HG03175 (cell line): ENCODE results near the gene DPEP3.
"Not testable (repeated sequence)": the region's sequence is repeated elsewhere in the genome, so short reads cannot be mapped to it uniquely, and the experiment has no call there.

ENCODE experiments used
- ATAC-seq: cut with Tn5 transposase; IDR thresholded peaks from one replicate; pipeline ENCODE4 v1.9.1; 2021; ENCODE audit warnings: mild to moderate bottlenecking, moderate library complexity; ENCODE audit not compliant: unreplicated experiment

DPEP3 gene, protein sequence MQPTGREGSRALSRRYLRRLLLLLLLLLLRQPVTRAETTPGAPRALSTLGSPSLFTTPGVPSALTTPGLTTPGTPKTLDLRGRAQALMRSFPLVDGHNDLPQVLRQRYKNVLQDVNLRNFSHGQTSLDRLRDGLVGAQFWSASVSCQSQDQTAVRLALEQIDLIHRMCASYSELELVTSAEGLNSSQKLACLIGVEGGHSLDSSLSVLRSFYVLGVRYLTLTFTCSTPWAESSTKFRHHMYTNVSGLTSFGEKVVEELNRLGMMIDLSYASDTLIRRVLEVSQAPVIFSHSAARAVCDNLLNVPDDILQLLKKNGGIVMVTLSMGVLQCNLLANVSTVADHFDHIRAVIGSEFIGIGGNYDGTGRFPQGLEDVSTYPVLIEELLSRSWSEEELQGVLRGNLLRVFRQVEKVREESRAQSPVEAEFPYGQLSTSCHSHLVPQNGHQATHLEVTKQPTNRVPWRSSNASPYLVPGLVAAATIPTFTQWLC

DNA sequence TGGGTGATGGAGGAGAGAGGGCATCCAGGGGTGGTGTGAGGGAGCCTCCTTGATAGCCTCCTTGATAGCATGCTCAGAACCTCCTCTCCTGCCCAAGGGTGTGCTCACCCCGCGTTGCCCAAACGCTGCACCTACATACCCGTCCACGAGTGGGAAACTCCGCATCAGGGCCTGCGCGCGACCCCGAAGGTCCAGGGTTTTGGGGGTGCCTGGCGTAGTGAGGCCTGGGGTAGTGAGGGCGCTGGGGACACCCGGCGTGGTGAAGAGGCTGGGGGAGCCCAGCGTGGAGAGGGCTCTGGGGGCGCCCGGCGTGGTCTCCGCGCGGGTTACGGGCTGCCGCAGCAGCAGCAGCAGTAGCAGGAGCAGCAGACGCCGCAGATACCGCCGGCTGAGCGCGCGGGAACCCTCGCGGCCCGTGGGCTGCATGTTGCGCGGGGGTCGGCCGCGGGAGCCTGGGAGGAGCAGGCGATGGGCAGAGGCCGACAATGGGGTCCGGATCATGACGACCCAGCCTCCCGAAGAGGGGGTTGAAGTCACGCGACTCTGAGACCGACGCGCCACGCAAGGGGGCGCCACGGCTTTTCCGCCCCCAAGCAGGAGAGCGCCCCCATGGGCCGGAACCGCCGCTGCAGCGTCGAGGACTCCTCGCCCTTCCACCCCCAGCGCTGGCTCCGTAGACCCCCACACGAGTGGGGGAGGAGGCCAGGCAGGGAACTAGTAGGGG lies at the start of gene DPEP3:
DPEP3 (minus strand) TSS at position 545 of the 724 bp plus-strand sequence; CDS start at position 426, 119 bp downstream.
- no peak for ATAC-seq

DNA sequence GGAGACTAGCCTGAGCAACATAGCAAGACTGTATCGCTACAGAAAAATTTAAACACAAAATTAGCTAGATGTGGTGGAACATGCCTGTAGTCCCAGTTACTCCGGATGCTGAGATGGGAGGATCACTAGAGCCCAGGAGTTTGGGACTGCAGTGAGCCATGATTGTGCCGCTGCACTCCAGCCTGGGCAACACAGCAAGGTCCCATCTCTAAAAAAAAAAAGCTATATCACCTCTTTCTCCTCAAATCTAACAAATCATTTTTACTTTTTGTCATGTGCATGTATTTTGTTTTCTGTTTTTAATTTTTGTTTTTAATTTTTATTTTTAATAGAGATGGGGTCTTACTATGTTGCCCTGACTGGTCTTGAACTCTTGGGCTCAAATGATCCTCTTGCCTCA lies 48.7 kb upstream of the DPEP3 start:
- ATAC-seq, result no peak

DNA sequence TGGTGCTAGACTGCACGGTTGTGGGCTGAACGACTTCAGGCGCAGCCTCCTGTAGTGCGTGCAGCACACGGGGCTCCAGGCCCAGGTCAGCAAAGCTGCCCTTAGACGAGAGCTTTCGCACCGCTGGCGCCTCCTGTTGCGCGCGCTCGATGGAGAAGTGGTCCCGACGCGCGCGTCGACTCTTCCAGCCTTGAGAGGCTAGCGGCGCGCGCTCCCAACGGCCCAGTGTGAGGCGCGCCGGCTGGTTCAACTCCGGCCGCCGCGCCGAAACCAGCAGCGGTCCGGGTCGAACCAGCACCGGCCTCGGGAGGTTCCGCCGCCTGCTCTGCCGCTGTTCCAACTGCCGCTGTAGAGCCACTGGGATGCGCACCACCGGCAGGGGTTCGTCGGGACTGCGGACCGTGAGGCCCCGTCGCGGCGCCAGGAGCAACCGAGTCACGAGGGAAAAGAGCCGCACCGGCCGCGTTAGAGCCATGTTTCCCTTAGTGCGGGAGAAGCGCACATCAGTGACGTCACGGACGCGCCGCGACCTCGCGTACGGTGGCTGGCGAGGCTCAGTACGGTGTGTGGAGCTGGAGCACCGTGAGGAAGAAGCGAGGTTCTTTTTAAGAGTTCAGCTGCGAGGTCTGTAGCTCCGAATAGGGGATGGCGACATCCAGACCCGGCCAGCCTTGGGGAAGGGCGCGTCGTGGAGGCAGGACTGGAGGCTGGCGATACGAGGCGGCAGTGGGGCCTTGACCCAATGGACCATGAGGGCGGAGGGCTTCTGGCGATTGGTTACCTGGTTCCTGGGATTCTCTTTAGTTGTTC lies 42.6 kb upstream of the DPEP3 start, which contains the start of the genes DDX28 and DUS2:
DDX28 (minus strand) TSS at position 505 of the 810 bp plus-strand sequence; CDS start at position 475, 30 bp downstream.
DUS2 (plus strand) TSS at position 557 of the 810 bp plus-strand sequence. CDS start 14,740 bp downstream, outside the sequence.
- peak; percentile 87 for ATAC-seq

DNA sequence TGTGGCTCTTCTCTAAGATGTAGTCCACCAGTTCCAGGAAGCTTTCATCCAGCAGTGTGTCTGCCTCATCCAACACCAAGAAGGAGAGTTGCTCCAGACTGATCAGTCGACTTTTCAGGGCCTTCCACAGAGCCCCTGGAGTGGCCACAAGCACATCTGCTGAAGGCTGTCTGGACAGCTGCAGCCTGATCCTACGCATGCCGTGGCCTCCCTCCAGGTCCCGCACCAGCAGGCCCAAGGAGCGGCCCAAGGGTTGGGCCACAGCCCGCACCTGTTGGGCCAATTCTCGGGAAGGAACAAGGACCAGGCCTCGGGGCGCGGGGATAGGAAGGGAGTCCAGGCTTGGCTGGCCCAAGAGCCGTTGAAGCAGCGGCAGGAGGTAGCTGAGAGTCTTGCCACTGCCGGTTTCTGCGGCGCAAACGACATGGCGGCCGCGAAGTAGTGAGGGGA lies 42.0 kb upstream of the DPEP3 start:
- peak; percentile 6 for ATAC-seq

DNA sequence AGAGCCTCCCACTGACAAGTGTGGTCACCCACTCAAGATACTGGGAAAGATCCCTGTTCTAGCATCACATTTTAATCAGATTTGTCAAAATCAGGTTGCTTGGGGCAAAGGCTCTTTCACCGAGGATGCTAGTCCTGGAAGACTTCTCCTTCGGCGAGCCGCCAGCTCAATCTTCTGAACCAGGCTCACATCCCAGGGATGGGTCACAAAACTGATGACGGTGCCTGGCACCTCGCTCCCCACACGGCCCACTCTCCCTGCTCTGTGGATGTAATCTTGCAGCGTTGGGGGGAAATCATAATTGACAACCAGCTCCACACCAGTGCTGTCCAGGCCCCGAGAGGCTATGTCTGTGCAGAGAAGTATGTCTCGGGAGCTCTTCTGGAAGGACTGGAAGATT lies 41.2 kb upstream of the DPEP3 start:
- ATAC-seq, result no peak

DNA sequence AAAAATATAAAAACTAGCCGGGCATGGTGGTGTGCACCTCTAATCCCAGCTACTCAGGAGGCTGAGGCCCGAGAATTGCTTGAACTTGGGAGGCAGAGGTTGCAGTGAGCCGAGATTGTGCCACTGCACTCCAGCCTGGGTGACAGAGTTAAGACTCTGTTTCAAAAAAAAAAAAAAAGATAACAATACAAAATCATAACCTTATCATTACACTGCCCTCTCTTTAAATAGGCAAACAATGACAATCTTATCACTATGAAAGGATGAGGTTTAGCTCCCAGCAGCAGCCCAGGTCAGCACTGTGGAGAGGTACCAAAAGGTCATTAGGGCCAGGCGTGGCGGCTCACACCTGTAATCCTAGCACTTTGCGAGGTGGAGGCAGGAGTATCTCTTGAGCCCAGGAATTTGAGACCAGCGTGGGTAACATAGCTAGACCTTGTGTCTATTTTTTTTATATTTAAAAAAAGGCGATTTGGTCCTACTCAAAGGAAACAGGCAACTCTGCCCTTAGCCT lies 38.9 kb upstream of the DPEP3 start:
- no peak for ATAC-seq

DNA sequence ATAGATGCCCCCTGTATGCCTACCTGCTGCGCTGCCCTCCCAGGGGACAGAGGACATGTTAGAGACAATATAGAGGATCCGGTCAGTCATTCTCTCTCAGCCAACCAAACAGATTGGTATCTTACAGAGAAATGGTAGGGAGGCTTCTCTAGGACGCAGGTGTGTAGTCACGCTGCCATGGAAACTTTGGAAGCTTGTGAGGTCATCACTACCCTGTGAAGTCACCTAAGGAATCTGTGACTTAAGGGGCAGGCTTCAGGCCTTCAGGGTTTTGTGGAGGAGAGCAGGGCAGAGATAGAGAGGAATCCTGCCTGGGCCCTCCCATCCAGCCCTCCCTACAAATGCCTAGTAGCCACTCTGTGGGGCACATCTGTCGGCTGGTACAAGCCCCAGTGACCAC lies 35.4 kb upstream of the DPEP3 start, which contains the start of gene DPEP2NB:
DPEP2NB (minus strand) TSS at position 231 of the 400 bp plus-strand sequence; CDS start at position 90, 141 bp downstream.
- no peak for ATAC-seq

DNA sequence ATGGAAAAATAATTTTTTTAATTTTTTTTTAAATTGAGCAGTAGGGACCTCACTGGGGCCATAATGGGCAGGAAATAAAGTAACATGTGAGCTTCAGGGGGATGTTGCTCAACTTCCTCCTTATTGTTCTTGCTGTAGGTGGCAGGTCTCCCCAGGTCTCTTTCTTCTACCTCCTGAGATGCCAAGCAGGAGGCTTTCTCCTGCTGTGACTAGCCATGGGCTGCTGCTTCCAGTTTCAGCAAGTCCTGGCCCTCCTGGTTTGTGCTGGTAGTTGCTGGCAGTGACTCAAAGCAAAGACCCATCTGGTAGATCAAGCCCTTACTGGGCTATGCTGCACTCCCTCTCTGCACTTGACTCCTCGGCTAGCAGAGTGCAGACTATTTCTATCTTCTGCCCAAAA lies 33.1 kb upstream of the DPEP3 start:
- no peak for ATAC-seq

DNA sequence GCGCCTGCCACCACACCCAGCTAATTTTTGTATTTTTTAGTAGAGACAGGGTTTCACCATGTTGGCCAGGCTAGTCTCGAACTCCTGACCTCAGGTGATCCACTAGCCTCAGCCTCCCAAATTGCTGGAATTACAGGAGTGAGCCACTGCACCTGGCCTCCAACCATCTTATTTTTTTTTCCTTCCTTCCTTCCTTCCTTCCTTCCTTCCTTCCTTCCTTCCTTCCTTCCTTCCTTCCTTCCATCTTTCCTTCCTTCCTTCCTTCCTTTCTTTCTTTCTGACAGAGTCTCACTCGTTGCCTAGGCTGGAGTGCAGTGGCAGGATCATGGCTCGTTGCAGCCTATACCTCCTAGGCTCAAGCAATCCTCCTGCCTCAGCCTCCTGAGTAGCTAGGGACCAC lies 29.6 kb upstream of the DPEP3 start:
- ATAC-seq, result not testable (repeated sequence)

DNA sequence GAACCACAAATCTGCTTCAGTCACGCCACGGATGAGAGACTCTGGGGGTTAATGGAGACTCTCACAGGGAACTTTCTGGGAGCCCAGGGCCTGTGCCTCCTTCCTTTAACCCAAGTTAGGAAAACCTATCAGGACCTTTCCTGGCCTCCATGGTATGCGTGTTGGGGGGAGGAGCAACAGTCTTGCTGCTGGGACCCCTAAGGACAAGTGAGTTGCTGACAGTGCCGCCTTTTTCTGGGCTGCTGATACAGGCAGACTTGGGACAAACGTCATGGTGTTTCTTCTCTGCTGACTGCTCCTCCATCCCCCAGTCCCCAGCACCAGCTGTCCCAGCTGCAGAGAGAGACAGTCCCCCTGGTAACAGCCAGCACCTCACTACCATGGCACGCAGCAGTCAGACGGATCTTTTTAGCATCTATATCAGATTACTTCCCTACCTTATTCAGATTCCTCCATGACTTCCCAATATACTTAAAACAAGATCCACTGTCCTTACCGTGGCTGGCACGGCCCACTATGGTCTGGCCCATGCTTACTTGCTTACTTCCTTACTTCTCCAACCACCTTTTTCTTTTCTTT lies 28.9 kb upstream of the DPEP3 start:
- no peak for ATAC-seq

DNA sequence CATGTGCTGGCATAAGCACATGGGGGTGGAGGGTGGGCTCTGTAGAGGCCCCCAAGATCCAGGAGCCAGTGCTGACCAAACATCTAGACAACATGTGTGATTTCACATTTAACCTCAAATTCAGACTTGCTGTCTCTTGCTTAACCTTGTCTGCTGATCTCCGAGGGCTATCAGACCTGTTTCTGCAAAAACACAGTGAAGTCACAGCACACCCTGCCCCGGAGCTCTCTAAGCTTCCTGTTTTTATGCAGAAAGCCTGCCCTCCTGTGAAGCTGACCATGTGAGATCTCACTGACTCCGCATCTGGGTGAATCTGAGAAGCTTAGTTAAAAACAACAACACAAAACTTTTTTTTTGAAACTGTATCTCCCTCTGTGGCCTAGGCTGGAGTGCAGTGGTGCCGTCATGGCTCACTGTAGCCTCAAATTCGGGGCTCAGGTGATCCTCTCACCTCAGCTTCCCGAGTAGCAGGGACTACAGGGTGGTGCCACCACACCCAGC lies 25.5 kb upstream of the DPEP3 start:
- ATAC-seq, result no peak

DNA sequence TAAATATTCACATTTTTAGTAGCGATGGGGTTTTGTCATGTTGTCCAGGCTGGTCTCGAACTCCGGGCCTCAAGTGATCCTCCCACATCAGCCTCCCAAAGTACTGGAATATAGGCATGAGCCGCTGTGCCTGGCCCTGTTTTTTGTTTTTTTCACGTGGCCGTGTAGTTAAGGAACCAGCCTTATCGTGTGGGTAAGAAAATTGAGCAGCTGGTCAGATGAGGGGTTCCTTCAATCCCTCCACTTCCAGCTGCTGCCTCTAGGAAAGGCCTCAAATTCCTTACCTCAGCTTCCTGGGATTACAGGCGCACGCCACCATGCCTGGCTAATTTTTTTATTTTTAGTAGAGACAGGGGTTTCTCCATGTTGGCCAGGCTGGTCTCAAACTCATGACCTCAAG lies 24.9 kb upstream of the DPEP3 start:
- ATAC-seq, result no peak

DNA sequence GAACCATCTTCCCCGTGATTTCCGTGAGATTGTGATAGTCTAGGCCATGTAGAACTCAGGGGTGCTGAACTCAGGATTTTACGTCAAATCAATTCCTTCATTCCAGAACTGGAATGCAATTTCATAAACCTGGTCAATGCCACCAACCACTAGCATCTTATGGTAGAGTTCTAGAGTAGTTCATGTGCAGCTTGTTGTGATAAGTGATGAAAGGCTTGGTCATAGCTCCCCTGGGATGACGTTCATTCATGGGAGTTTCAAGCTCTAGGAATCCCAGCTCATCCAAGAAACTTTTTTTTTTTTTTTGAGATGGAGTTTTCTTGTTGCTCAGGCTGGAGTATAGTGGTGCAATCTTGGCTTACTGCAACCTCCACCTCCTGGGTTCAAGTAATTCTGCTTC lies 22.7 kb upstream of the DPEP3 start:
- no peak for ATAC-seq

DNA sequence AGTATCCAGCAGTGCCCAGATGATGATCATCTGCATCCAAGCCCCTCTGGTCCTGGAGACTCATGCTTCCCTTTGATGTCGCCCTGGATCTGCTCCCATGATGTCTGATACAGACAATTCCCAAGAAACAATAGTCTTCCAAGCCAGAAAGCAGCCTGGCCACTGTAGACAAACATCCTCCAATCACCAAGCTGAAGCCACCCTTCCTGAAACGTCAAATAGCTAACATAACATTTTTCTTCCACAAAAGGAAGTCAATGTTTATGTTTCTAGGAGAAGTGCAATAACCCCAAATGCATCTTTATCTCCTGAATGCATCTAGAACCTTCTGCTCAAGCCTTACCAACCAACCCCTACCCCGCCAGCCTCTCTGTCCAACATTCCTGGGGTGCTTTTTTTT lies 20.2 kb upstream of the DPEP3 start:
- ATAC-seq, result no peak

DNA sequence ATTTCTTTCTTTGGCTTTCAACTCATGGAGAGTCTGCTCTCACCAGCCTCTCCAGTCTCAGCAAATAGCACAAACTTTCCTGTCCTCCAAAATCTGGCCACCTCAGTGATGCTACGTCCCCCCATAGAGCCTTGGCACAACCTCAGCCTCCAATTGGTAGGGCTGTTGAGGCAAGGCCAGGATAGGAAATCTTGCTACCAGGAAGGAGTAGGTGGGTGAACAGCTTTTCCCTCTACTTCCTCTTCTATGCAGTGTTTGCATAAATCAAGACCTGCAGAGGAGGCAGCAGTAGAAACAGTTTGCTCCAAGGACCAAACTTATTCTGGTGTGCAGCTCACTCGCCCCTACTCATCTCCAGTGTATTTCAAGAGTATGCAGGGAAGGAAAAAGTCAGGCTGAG lies 19.7 kb upstream of the DPEP3 start:
- no peak for ATAC-seq

DNA sequence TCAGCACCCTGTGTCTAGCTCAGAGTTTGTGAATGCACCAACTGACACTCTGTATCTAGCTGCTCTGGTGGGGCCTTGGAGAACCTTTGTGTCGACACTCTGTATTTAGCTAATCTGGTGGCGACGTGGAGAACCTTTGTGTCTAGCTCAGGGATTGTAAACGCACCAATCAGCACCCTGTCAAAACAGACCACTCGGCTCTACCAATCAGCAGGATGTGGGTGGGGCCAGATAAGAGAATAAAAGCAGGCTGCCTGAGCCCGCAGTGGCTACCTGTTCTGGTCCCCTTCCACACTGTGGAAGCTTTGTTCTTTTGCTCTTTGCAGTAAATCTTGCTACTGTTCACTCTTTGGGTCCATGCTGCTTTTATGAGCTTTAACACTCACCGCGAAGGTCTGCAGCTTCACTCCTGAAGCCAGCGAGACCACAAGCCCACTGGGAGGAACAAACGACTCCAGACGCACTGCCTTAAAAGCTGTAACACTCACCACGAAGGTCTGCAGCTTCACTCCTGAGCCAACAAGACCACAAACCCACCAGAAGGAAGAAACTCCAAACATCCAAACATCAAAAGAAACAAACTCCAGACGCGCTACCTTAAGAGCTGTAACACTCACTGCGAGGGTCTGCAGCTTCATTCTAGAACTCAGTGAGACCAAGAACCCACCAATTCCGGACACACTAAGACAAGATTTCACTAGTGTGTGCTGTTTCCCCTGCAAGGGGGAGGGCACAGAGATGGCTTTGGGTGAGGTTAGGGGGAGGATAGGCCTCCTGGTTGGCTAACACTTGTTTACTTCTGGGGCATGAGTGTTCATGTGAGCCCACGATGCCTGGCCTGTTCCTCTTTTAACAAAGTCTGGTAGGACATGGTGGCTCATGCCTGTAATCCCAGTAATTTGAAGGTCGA lies 18.7 kb upstream of the DPEP3 start, which contains the start of gene DPEP2:
DPEP2 (minus strand) TSS at position 706 of the 910 bp plus-strand sequence. CDS start 6,272 bp downstream, outside the sequence.
- ATAC-seq, result not testable (repeated sequence)

DNA sequence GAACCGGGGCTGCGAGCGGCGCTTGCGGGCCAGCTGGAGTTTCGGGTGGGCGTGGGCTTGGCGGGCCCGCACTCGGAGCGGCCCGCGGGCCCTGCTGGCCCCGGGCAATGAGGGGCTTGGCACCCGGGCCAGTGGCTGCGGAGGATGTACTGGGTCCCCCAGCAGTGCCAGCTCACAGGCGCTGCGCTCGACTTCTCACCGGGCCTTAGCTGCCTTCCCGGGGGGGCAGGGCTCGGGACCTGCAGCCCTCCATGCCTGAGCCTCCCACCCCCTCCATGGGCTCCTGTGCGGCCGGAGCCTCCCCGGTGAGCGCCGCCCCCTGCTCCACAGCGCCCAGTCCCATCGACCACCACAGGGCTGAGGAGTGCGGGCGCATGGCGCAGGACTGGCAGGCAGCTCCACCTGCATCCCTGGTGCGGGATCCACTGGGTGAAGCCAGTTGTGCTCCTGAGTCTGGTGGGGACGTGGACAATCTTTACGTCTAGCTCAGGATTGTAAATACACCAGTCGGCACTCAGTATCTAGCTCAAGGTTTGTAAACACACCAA lies 18.0 kb upstream of the DPEP3 start:
- not testable (repeated sequence) for ATAC-seq

DNA sequence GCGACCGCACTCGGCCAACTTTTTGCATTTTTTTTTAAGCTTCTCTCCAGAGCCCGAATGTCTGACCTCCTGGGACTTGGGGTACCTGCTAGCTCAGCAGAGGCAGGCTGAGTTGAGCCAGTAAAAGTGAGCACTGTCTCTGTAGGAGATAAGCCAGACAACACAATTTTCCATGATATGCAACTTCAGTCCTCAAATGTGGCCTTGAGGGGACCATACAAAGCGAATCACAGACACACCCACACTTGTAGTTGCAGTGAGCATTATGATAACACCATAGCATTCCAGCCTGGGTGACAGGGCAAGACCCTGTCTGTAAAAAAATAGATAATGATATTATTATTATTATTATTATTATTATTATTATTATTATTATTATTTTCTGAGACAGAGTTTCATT lies 16.4 kb upstream of the DPEP3 start:
- ATAC-seq, result no peak
